NCI-H146 treated with DMSO at 0.1 percent for 48 hours (cell line): ENCODE results near the gene OPCML.

Experiments
- DNase-seq: peaks from one replicate; lab custom pipeline; 2025; ENCODE audit not compliant: unreplicated experiment; lab: John Stamatoyannopoulos, UW

OPCML gene

GRCh38 chr11:133197425-133197824, 334.9 kb downstream of the OPCML start:
- DNase-seq: no peak

GRCh38 chr11:133191931-133192330, 340.4 kb downstream of the OPCML start:
- DNase-seq: no peak

- no peak for DNase-seq
These were observed 350.6 kb downstream of the OPCML start for GRCh38 chr11:133181667-133182066.

DNA sequence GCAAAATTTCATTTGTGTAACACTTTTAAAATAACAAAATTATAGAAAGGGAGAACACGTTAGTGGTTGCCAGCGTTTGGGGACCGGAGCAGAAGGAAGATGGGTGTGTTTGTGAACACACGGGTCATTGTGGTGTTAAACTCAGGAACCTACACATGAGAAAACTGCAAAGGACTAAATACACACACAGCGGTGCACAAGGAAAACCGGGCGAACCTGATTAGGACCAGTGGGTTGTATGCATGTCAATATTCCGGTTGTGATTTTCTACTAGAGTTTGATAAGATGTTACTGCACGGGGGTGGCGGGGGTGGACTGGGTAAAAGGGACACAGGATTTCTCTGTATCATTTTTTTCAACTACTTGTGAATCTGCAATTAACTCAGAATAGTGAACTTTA, 351.2 kb downstream of the OPCML start:
- DNase-seq: no peak

DNA sequence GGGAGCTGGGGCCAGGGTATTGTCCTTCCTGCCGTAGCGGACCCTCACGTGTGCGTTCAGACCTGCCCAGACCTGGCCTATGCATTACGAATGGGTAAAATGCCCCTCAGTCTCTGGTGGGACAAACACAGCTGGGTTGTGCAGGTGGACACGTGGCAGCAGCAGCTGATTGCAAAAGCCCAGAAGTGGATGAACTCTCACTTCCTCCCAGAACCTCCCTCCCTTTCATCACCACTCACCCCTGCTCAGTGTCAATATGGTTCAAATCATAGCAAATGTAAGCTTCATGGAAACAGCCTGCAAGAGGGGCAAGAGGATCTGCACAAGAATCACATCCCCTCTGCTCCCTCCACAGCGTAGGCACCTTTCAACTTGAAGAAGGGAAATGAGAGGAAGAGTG, 352.1 kb downstream of the OPCML start:
- no peak for DNase-seq

DNA sequence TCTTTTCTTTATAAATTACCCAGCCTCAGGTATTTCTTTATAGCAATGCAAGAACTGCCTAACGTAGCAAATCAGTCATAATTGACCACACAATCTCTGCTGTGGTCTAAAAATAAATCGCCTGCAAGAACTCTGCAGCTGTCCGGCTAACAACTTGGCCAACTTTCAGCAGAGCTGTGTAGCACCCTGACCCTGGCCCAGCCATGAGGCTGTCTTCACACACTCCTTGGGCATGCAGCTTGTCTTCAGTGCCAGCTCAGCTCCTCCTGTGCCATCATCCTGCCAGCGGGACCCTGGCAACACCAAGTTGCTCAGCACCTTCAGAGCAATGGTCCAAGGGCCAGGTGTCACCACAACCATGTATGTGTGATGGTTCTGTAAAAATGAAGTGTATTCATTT, 355.6 kb downstream of the OPCML start:
- no peak for DNase-seq

- no peak for DNase-seq
These were observed 357.2 kb downstream of the OPCML start for GRCh38 chr11:133175103-133175502.

GRCh38 chr11:133173810-133174412, 358.4 kb downstream of the OPCML start:
- DNase-seq: no peak

DNA sequence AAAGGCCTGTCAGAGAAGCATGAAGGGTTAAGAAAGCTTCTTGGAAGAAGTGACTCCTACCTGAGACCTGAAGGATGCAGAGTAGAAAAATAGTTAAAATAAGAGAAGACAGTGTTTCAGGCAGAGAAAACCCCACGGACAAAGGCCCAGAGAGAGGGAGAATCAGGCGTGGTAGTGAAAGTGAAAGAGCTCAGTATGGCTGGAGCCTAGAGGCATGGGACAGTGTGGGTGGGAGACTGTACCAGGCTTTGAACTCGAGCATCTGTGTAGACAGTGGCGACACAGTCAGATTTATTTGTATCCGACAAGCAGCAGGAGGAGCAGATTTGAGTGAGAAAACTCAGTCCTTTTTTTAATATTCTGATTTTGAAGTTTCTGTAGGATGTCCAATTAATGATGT, 360.0 kb downstream of the OPCML start:
- DNase-seq: no peak

DNA sequence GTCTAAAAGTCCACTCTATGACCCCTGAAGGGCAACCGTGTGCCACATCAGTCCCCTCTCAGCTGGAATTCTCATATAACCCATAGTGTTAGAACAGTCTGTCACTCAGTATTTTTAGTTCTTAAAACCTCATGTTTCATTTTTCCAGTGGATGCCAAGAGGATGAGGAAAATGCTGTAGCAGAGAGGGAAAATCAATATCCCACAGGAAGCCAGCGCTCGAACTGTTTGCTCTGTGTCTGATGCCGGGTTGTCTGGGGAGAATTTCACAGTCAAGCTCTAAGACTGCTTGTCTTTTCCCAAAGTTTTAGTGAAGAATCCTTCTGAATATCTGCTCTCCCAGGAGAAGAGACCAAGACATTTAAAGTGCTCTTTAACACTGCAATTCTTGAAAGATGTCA, 360.9 kb downstream of the OPCML start:
- DNase-seq: no peak

- no peak for DNase-seq
These were observed 364.3 kb downstream of the OPCML start for GRCh38 chr11:133168016-133168415.

GRCh38 chr11:133166662-133167061, 365.6 kb downstream of the OPCML start:
- DNase-seq: no peak

- DNase-seq: no peak
These were observed 367.3 kb downstream of the OPCML start for GRCh38 chr11:133164986-133165385.

- DNase-seq: peak; percentile 43
These were observed 368.6 kb downstream of the OPCML start for GRCh38 chr11:133163463-133164419.

DNA sequence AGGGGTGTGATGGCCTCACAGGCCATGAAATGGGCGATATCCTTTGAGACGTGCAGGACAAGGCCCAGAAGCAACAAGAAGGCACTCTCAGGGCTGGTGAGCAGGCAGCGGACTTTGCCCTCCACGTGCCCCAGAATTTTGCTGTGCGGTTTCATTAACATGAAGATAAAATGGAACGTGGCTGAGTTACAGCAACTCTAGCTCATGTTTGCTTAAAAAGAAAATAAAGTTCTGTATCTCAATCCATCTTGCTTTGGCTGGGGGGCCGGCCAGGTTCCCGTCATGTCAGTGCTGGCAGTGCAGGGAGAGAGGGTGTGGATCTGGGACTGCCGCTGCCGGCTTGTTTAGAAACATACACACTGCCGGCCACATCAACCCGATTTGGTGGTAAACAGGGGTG, 370.1 kb downstream of the OPCML start:
- DNase-seq: no peak

DNA sequence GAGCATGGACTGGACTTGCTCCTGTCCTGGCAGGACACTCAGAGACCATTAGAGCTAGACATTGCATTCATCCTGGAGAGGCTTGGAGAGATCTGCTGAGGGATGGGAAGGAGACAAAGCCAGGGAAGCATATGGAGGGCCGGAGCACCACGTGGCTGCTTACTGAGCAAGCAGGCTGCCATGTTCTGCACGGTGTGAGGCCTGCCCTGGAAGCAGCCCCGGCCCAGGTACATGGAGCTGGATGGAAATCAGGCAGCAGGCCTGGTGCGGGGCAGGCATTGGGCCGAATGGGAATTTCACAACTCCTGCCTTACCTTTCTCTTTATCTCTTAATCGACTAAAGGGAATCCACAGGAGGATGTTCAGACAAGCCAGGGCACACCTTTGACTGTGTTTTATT, 371.5 kb downstream of the OPCML start:
- DNase-seq: no peak

GRCh38 chr11:133156986-133157745, 375.1 kb downstream of the OPCML start:
- no peak for DNase-seq

DNA sequence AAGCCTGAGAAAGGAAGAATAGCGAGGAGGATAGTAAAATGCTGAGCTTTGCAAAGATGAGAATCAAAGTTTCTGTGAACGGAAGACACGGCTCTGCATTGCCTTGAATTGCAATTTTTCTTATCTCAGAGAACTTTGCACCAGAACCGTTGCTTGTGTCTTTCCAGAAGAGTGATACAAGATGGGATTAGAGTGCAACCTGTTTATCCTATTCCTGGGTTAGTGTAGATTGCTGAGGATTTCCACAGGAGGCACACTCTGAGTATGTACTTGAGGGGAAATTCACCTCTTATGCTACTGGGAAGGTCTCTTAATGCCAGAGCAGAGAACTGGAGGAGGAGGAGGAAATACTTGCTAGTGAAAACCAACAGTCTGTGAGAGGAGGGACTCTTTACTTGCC, 377.5 kb downstream of the OPCML start:
- no peak for DNase-seq

DNA sequence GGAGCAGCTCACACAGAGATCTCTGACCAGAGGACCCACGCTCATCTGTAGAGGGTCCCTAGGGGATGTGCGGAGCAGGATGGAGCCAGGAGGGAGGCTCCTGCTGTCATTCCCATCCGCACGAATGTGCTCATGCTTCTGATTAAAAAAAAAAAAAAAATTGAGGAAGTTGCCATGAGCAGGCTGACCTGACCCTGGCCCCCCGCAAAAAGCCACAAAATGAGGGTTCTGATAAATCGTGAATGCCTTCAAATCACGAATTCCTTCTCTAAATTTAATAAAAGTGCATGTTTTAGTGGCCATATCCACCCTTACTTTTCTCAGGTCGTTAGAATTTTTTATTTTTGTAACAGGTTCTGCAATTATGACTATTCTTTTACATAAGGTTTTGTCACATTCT, 378.2 kb downstream of the OPCML start:
- DNase-seq: no peak

- peak; percentile 5 for DNase-seq
These were observed 379.3 kb downstream of the OPCML start for GRCh38 chr11:133153031-133153430.

DNA sequence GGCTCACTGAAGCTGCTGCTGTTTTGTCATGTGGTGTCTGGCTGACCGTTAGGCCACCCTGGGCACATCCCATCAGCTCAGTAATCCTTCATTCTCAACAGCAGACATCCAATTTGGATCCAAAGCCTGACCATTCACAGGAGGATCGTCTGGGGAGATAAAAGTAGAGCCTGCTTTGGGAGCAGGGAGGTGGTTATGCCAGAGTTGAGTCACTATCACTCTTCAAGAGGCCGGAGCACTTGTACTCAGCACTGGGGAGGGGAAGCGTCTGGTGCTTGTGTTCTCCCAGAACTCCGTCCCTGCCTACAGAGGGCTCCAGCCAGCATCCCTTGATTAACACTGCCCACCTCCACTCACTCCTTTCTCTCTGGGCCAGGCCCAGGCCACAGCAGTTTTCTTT, 382.6 kb downstream of the OPCML start:
- no peak for DNase-seq

- DNase-seq: no peak
These were observed 384.7 kb downstream of the OPCML start for GRCh38 chr11:133147625-133148024.
